ENCODE data around the gene KCNJ3.

DNA sequence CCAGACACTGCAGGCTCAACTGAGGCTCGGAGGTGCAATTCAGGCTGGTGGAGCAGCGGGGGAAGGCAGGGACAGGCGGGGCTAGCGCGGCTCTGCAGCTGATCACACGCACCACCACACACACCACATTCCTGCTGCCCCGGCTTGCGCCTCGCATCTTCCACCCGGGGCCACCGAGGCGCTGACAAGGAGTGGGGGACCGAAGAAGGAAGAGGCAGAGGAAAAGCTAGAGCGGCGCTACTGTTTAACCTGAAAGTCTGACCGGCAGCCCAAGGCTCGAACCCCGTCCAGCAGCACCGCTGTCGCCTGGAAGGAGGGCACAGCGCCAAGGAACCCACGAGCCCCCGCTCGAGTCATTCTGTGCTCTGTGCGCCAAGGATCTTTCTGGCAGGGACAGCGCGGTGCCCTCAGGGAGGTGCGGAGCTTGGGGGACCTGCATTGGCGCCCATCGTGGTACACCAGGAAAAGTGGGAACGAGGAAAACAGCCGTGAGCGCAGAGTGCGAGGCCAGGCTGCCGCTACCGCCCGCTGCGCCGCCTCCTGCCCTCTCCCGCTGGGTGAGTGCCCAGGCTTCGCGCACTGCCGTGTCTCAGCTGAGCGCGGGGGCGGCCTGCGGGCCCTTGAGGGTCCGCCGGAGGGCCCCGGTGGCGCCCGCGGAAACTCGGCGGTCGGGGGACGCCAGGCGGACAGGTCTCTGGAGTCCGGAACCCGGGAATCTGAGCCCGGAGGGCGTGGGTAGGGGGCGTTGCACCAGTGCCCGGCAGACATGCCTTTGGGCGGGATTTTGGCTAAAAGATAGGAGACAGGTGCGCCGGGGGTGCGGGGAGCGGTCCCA lies 860 bp upstream of the KCNJ3 start:
- TF ChIP-seq TAF1 (IDR thresholded peaks at IDR 0.05; ENCODE audit: borderline replicate concordance, insufficient read depth, low read length) (no peak), POLR2AphosphoS5 (IDR thresholded peaks at IDR 0.05; ENCODE audit: low read depth, low read length) (no peak), SIN3A (IDR thresholded peaks at IDR 0.05; ENCODE audit: borderline replicate concordance, insufficient read depth, low read length) (no peak)
- TF ChIP-seq, protein P1, sequence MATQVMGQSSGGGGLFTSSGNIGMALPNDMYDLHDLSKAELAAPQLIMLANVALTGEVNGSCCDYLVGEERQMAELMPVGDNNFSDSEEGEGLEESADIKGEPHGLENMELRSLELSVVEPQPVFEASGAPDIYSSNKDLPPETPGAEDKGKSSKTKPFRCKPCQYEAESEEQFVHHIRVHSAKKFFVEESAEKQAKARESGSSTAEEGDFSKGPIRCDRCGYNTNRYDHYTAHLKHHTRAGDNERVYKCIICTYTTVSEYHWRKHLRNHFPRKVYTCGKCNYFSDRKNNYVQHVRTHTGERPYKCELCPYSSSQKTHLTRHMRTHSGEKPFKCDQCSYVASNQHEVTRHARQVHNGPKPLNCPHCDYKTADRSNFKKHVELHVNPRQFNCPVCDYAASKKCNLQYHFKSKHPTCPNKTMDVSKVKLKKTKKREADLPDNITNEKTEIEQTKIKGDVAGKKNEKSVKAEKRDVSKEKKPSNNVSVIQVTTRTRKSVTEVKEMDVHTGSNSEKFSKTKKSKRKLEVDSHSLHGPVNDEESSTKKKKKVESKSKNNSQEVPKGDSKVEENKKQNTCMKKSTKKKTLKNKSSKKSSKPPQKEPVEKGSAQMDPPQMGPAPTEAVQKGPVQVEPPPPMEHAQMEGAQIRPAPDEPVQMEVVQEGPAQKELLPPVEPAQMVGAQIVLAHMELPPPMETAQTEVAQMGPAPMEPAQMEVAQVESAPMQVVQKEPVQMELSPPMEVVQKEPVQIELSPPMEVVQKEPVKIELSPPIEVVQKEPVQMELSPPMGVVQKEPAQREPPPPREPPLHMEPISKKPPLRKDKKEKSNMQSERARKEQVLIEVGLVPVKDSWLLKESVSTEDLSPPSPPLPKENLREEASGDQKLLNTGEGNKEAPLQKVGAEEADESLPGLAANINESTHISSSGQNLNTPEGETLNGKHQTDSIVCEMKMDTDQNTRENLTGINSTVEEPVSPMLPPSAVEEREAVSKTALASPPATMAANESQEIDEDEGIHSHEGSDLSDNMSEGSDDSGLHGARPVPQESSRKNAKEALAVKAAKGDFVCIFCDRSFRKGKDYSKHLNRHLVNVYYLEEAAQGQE (IDR thresholded peaks at IDR 0.05; ENCODE audit: insufficient read depth in 1 of 2, low read depth in 2 of 2, low read length in 2 of 2), result no peak
